Esophagus squamous epithelium (tissue), 5 donors: ENCODE results near the gene ASS1. TPM values are rescaled to one million over a fixed set of nuclear protein-coding genes. Genes with fewer than 3 reads are reported as not detected.

Source experiments
- DNase-seq: peaks from one replicate; lab custom pipeline; 2025; lab: John Stamatoyannopoulos, UW
- H3K27ac ChIP-seq, 4 donors: fragments of 200-600 bp; sonication (generic); one replicate each; pipeline ENCODE4 v1.5.1; 2016 to 2019; ENCODE audit warnings: mild to moderate bottlenecking in 1 of 4
- H3K27me3 ChIP-seq, 4 donors: fragments of 200-600 bp; sonication (generic); 1 replicate in 3 of 4; 2 replicates in 1 of 4; pipeline versions ENCODE4 v1.5.1 to v1.6.0; 2017 to 2021; ENCODE audit warnings: antibody characterized with exemption in 1 of 4
- H3K36me3 ChIP-seq, 3 donors: fragments of 200-600 bp; sonication (generic); one replicate each; pipeline ENCODE4 v1.5.1; 2016 to 2019
- H3K4me1 ChIP-seq, 3 donors: fragments of 200-600 bp; sonication (generic); one replicate each; pipeline ENCODE4 v1.5.1; 2017 to 2019
- H3K4me3 ChIP-seq, 4 donors: fragments of 200-600 bp; sonication (generic); 1 replicate in 3 of 4; 2 replicates in 1 of 4; pipeline ENCODE4 v1.5.1; 2016 to 2019; ENCODE audit warnings: mild to moderate bottlenecking in 2 of 4, moderate library complexity in 1 of 4
- H3K9me3 ChIP-seq, 3 donors: fragments of 200-600 bp; sonication (generic); one replicate each; pipeline ENCODE4 v1.5.1; 2016 to 2019
- POLR2A ChIP-seq, 4 donors: fragments of 450-650 bp; IDR thresholded peaks; one replicate each; pipeline ENCODE4 v1.6.1; 2017; ENCODE audit warnings: antibody characterized with exemption in 4 of 4, mild to moderate bottlenecking in 4 of 4, moderate library complexity in 3 of 4
- WGBS, 2 donors: methylation state at CpG; one replicate each; pipeline ENCODE4 v1.1.5; 2018; 5-methylcytosine and 5-hydroxymethylcytosine counted together
- intact Hi-C: fragments of 100-400 bp; cut with DNase I; formaldehyde crosslinking; loops from one replicate; pipeline ENCODE4 v1.15.0; 2022
- total RNA-seq, 4 donors: library from RNA; depleted of rRNA; stranded (reverse); fragments of >200 nt; gene quantifications; one replicate each; pipeline ENCODE4 v1.1.0, GENCODE V29; 2016
- TF ChIP-seq, protein P1 (sequence below), 6 experiments: fragments of 450-650 bp in 4 of 6; fragments of 200-600 bp in 2 of 6; sonication (generic) in 2 of 6; IDR thresholded peaks; one replicate each; pipeline ENCODE4 v1.5.1; 2016 to 2019; ENCODE audit warnings: antibody characterized with exemption in 6 of 6, mild to moderate bottlenecking in 4 of 6, moderate library complexity in 4 of 6
- donor health status: DM: yes; HTN: yes; CAD: no.

ASS1 gene
- total RNA-seq, 4 donors from 2014 or later, result 33.5 to 203 (median 85.2) TPM

DNA sequence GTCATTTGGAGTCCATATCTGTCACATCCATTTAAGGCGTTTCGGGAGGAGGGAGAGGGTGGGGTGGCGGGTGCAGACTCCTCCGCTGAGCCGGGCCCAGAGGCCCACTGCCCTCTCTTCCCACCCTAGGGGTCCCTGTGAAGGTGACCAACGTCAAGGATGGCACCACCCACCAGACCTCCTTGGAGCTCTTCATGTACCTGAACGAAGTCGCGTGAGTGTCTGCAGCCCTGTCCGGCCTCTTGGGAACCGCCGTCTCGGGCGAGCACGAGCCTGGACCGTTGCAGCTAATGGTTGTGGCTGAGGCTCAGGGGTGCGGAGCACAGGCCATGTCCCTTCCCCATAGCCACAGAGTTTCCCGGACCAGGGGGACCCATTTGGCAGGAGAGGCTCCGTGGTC is 34.8 kb downstream of the ASS1 start:
- Histone ChIP-seq H3K9me3 (no peaks in the 10 kb centered on the region), H3K27ac (no peak overlapping the region), H3K4me1 (no peaks in the 10 kb centered on the region), H3K36me3 (peaks cover 0 to 55% (median 0%) of the 10 kb centered on the region in 3 donors), H3K27me3 (no peaks in the 10 kb centered on the region), H3K4me3 (no peak overlapping the region)
- no peak for DNase-seq
- 77 to 84% methylated on average over 4 to 9 of the region's 19 CpGs for WGBS, 2 donors
- TF ChIP-seq, protein P1, sequence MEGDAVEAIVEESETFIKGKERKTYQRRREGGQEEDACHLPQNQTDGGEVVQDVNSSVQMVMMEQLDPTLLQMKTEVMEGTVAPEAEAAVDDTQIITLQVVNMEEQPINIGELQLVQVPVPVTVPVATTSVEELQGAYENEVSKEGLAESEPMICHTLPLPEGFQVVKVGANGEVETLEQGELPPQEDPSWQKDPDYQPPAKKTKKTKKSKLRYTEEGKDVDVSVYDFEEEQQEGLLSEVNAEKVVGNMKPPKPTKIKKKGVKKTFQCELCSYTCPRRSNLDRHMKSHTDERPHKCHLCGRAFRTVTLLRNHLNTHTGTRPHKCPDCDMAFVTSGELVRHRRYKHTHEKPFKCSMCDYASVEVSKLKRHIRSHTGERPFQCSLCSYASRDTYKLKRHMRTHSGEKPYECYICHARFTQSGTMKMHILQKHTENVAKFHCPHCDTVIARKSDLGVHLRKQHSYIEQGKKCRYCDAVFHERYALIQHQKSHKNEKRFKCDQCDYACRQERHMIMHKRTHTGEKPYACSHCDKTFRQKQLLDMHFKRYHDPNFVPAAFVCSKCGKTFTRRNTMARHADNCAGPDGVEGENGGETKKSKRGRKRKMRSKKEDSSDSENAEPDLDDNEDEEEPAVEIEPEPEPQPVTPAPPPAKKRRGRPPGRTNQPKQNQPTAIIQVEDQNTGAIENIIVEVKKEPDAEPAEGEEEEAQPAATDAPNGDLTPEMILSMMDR (IDR thresholded peaks at IDR 0.05), result no peak
- intact Hi-C loops, result no loop called here

DNA sequence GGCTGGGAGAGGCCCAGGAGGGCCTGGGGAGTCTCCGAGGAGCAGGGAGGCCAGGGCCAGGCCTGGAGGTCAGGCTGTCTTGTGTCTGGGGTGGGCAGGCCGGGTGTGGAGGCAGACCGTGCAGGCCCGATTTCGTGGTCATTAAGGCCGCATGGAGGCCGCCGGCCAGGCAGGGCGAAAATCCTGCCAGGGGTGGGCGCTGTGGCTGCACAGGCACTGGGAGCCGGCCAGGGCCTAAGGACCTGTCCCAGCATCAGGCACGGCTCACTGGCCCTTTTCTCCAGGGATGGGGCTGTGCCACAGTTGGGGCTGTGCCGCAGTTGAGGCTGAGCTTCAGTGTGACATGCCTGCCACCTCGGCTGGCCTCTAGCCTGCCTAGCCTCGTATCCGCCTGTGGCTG is 35.9 kb downstream of the ASS1 start:
- intact Hi-C loops, result no loop called here
- TF ChIP-seq, protein P1 (IDR thresholded peaks at IDR 0.05), result peak in 1 of 6 experiments; percentile 28
- TF ChIP-seq POLR2A (IDR thresholded peaks at IDR 0.05), result no peak
- H3K9me3 ChIP-seq, result no peaks in the 10 kb centered on the region
- H3K4me1 ChIP-seq, result no peaks in the 10 kb centered on the region
- H3K36me3 ChIP-seq, result peaks cover 0 to 66% (median 0%) of the 10 kb centered on the region in 3 donors
- no peak overlapping the region for H3K27ac ChIP-seq
- WGBS, 2 donors, result 93% methylated on average over 5 of the region's 16 CpGs; no CpG with 5 or more reads in 1 of the 2 donors
- H3K4me3 ChIP-seq, result no peak overlapping the region
- H3K27me3 ChIP-seq, result no peaks in the 10 kb centered on the region
- no peak for DNase-seq

DNA sequence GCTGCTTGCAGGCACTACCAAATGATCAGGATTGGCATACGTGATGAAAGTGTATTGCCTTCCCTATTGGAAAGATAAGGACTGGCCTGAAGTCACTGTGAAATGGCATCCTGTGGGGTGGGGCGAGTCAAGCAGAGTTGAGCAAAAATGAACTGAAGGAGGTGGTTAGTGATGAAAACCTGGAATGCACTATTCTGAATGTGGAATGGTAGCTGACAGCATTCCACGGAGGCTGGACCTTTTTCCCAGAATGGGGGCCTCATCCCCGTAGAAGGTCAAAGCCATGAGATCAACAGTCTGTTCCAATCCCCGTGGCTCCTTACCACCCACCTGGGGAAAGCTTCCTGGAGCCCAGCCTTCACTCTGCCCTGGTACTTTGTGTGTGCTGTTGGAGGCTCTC is 37.7 kb downstream of the ASS1 start:
- intact Hi-C loops, result no loop called here
- DNase-seq, result no peak
- no peaks in the 10 kb centered on the region for H3K9me3 ChIP-seq
- peaks cover 0 to 53% (median 0%) of the 10 kb centered on the region in 3 donors for H3K36me3 ChIP-seq
- H3K4me1 ChIP-seq, result no peaks in the 10 kb centered on the region
- no peak for TF ChIP-seq POLR2A (IDR thresholded peaks at IDR 0.05)
- no peak overlapping the region for H3K27ac ChIP-seq
- WGBS, 2 donors, result 59 to 75% methylated on average over 5 of the region's 5 CpGs
- H3K4me3 ChIP-seq, result no peak overlapping the region
- no peaks in the 10 kb centered on the region for H3K27me3 ChIP-seq

DNA sequence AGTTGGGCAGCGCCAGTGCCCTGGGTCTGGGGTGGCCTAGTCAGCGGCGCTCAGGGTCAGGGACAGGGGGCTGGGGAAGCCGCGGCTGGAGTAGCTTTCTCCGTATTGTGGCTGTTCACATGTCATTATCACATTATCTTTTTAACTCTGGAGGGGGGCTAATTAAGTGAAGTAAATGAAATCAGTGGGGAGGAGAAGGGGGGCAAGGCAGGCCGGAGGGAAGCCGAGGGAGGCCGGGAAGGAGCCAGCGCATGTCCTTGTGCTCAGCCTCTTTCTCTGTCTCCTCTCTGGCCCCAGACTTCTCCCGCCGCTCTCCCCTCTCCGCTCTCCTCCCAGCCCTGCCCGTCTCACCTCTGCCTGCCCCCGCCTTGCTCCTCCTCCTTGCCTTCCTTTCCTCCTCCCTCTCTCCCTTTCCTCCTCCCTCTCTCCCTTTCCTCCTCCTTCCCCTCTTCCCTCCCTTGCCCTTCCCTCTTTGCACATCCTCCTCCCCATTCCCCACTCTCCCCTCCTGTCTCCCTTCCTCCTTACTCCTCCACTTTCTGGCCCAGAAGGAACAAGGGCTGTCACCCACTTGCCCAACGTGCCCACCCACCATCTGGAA is 38.7 kb downstream of the ASS1 start:
- 59 to 72% methylated on average over 12 to 13 of the region's 16 CpGs for WGBS, 2 donors
- DNase-seq, result no peak
- intact Hi-C loops, result no loop called here
- H3K4me1 ChIP-seq, result no peaks in the 10 kb centered on the region
- H3K27me3 ChIP-seq, result no peaks in the 10 kb centered on the region
- H3K4me3 ChIP-seq, result no peak overlapping the region
- H3K9me3 ChIP-seq, result no peaks in the 10 kb centered on the region
- TF ChIP-seq, protein P1 (IDR thresholded peaks at IDR 0.05), result no peak
- TF ChIP-seq POLR2A (IDR thresholded peaks at IDR 0.05), result no peak
- peaks cover 0 to 46% (median 0%) of the 10 kb centered on the region in 3 donors for H3K36me3 ChIP-seq
- no peak overlapping the region for H3K27ac ChIP-seq

GRCh38 chr9:130484362-130485072 is 39.8 kb downstream of the ASS1 start:
- H3K27ac ChIP-seq, result no peak overlapping the region
- intact Hi-C loops, result no loop called here
- H3K9me3 ChIP-seq, result no peaks in the 10 kb centered on the region
- no peak overlapping the region for H3K4me3 ChIP-seq
- H3K27me3 ChIP-seq, result no peaks in the 10 kb centered on the region
- peaks cover 0 to 50% (median 0%) of the 10 kb centered on the region in 3 donors for H3K36me3 ChIP-seq
- WGBS, 2 donors, result 86 to 89% methylated on average over 15 to 17 of the region's 21 CpGs
- no peaks in the 10 kb centered on the region for H3K4me1 ChIP-seq
- no peak for DNase-seq
- TF ChIP-seq, protein P1 (IDR thresholded peaks at IDR 0.05), result no peak
- no peak for TF ChIP-seq POLR2A (IDR thresholded peaks at IDR 0.05)
